Melanocyte of skin (primary cell): ENCODE measurements around the gene CASZ1. TPM values are rescaled to one million over a fixed set of nuclear protein-coding genes. Genes with fewer than 3 reads are reported as not detected.

ENCODE experiments used
- small RNA-seq, 2 donors: library from RNA; depleted of rRNA; stranded (forward); fragments of <200 nt; gene quantifications; one replicate each; pipeline ENCODE3, GENCODE V24; 2012
- total RNA-seq, 2 donors: library from RNA; depleted of rRNA; stranded (reverse); fragments of >200 nt; gene quantifications; 2 replicates each; pipeline ENCODE4 v1.2.3, GENCODE V29; 2012

Gene CASZ1, protein sequence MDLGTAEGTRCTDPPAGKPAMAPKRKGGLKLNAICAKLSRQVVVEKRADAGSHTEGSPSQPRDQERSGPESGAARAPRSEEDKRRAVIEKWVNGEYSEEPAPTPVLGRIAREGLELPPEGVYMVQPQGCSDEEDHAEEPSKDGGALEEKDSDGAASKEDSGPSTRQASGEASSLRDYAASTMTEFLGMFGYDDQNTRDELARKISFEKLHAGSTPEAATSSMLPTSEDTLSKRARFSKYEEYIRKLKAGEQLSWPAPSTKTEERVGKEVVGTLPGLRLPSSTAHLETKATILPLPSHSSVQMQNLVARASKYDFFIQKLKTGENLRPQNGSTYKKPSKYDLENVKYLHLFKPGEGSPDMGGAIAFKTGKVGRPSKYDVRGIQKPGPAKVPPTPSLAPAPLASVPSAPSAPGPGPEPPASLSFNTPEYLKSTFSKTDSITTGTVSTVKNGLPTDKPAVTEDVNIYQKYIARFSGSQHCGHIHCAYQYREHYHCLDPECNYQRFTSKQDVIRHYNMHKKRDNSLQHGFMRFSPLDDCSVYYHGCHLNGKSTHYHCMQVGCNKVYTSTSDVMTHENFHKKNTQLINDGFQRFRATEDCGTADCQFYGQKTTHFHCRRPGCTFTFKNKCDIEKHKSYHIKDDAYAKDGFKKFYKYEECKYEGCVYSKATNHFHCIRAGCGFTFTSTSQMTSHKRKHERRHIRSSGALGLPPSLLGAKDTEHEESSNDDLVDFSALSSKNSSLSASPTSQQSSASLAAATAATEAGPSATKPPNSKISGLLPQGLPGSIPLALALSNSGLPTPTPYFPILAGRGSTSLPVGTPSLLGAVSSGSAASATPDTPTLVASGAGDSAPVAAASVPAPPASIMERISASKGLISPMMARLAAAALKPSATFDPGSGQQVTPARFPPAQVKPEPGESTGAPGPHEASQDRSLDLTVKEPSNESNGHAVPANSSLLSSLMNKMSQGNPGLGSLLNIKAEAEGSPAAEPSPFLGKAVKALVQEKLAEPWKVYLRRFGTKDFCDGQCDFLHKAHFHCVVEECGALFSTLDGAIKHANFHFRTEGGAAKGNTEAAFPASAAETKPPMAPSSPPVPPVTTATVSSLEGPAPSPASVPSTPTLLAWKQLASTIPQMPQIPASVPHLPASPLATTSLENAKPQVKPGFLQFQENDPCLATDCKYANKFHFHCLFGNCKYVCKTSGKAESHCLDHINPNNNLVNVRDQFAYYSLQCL (N-terminal part only)
- under 1 TPM; under 0.01 to 0.33 TPM for total RNA-seq

DNA sequence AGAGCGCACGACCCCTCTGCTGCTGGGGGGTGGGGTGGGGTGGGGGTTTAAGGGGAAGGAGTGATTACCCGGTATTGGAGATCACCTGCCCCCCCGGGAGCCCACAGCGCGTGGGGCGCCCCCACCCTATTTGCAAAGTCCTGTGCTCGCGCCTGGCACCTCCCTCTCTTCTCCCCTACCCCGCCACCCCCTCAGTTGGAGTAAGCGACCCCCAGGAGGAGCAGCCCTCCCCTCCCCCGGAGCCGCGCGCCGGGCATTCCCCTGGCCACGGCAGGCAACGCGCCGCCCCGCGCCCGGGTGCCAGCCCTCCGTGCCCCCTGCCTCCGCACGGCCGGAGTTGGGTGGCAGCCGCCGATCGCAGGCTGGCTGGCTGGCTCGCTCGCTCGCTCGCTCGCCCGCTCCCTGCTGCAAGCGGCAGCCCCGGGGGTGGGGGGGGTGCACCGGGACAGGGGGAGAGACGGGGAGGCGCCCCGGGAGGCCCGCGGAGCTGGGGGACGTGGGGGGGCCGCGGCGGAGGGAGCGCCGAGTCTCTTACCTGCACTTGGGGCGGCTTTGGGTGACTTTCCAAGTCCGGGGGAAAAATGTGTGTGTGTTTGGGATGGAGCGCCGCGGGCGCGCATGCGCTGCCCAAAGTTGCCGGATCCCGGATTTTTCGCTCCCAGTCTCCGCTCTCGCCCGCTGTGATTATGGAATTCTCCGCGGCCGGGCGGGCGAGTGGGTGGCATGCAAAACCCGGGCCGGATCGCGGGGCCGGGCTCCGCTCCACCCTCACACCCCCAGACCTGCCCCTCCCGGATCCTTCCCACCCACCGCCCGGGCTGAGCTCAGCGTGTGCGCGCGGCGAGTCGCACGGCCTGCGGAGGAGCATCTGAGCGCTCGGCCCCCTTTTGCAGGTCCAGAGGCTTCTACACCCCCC is at the start of gene CASZ1:
Gene CASZ1 (minus strand): TSS at position 618 of the 916 bp plus-strand sequence. CDS start 102,757 bp downstream, outside the sequence.

Small RNAs within 50 kb of the gene (small RNA-seq; reads per million reads assigned to genes)
- gene RN7SL614P, result 0 to 0.06 reads per million in 2 donors

Other genes starting within 250 kb of the CASZ1 start
- 100 to 1,000 TPM in 1 of 2 donors, 10 to 100 TPM in 1; 61.6 to 134 TPM for gene TARDBP, start 216.0 kb upstream of the CASZ1 start, total RNA-seq